Testis (tissue), 3 donors: ENCODE results near the gene PRKACB. TPM values are rescaled to one million over a fixed set of nuclear protein-coding genes. Genes with fewer than 3 reads are reported as not detected.

Experiments used
- DNase-seq: peaks from one replicate; pipeline ENCODE4 v3.0.0-alpha.2; 2019
- H3K27ac ChIP-seq, 2 donors: fragments of 200-600 bp; sonication (generic); one replicate each; pipeline ENCODE4 v1.5.1; 2019
- H3K27me3 ChIP-seq: fragments of 200-600 bp; sonication (generic); one replicate; pipeline ENCODE4 v1.5.1; 2019
- H3K36me3 ChIP-seq: fragments of 200-600 bp; sonication (generic); one replicate; pipeline ENCODE4 v1.5.1; 2017; ENCODE audit warnings: low read depth; ENCODE audit errors: missing control alignments
- H3K4me1 ChIP-seq: fragments of 200-600 bp; sonication (generic); one replicate; pipeline ENCODE4 v1.5.1; 2019
- H3K4me3 ChIP-seq, 2 donors: fragments of 200-600 bp; sonication (generic); one replicate each; pipeline ENCODE4 v1.5.1; 2017 to 2019
- H3K9me3 ChIP-seq: fragments of 200-600 bp; sonication (generic); one replicate; pipeline ENCODE4 v1.5.1; 2017
- CTCF ChIP-seq, 3 experiments: fragments of 450-650 bp in 2 of 3; fragments of 200-600 bp in 1 of 3; sonication (generic) in 1 of 3; IDR thresholded peaks; one replicate each; pipeline ENCODE4 v1.5.1; 2016 to 2019; ENCODE audit warnings: antibody characterized with exemption in 3 of 3, mild to moderate bottlenecking in 2 of 3, moderate library complexity in 1 of 3
- POLR2A ChIP-seq: fragments of 450-650 bp; IDR thresholded peaks from one replicate; pipeline ENCODE4 v1.6.1; 2017; ENCODE audit warnings: antibody characterized with exemption, mild to moderate bottlenecking, moderate library complexity
- WGBS, 2 donors: methylation state at CpG; one replicate each; pipeline ENCODE4 v1.1.5; 2018; 5-methylcytosine and 5-hydroxymethylcytosine counted together
- intact Hi-C: fragments of 100-400 bp; cut with DNase I; formaldehyde crosslinking; loops from one replicate; pipeline ENCODE4 v1.15.1; 2023; ENCODE audit warnings: low total_unique reads
- polyA plus RNA-seq: library from polyadenylated mRNA; stranded (reverse); fragments of 350-450 nt; fragmentation: Illumina TruSeq; extraction: RNeasy Lipid Tissue Mini Kit (QIAGEN cat#74804); gene quantifications from one replicate; pipeline ENCODE4 v1.2.3, GENCODE V29; 2014; ENCODE audit warnings: low read depth, low replicate concordance; ENCODE audit not compliant: insufficient read depth
- total RNA-seq, 2 donors: library from RNA; depleted of rRNA; stranded (reverse); fragments of >200 nt; gene quantifications; one replicate each; pipeline ENCODE4 v1.2.3, GENCODE V29; 2016

The PRKACB gene
- total and polyA plus RNA-seq, 3 donors from 2014 or later = 10.4 to 26.7 (median 21.1) TPM

- Histone ChIP-seq H3K4me3 (no peak overlapping the region), H3K27me3 (no peaks in the 10 kb centered on the region), H3K27ac (no peak overlapping the region), H3K4me1 (no peaks in the 10 kb centered on the region), H3K9me3 (no peaks in the 10 kb centered on the region), H3K36me3 (no peaks in the 10 kb centered on the region)
- no peak for TF ChIP-seq POLR2A
- no peak for TF ChIP-seq CTCF (IDR thresholded peaks at IDR 0.05)
- intact Hi-C loops = no loop called here
- 79 to 88% methylated on average over 1 of the region's 1 CpG for WGBS, 2 donors
- DNase-seq = no peak
Measured at GRCh38 chr1:84190455-84190854, 46.4 kb downstream of the PRKACB start.

GRCh38 chr1:84192681-84193080 lies 48.6 kb downstream of the PRKACB start:
- Histone ChIP-seq H3K9me3 (no peaks in the 10 kb centered on the region), H3K36me3 (no peaks in the 10 kb centered on the region), H3K4me1 (no peaks in the 10 kb centered on the region), H3K27ac (no peak overlapping the region), H3K27me3 (no peaks in the 10 kb centered on the region), H3K4me3 (no peak overlapping the region)
- DNase-seq = no peak
- WGBS, 2 donors = 85 to 89% methylated on average over 3 of the region's 3 CpGs
- TF ChIP-seq CTCF (IDR thresholded peaks at IDR 0.05) (no peak), POLR2A (no peak)
- intact Hi-C loops = no loop called here

- H3K4me3 ChIP-seq = no peak overlapping the region
- no peaks in the 10 kb centered on the region for H3K27me3 ChIP-seq
- H3K27ac ChIP-seq = no peak overlapping the region
- no peak for TF ChIP-seq CTCF (IDR thresholded peaks at IDR 0.05)
- TF ChIP-seq POLR2A = no peak
- H3K4me1 ChIP-seq = no peaks in the 10 kb centered on the region
- H3K9me3 ChIP-seq = no peaks in the 10 kb centered on the region
- WGBS, 2 donors = 92 to 96% methylated on average over 6 of the region's 6 CpGs
- no peaks in the 10 kb centered on the region for H3K36me3 ChIP-seq
- no peak for DNase-seq
- intact Hi-C loops = no loop called here
Measured at GRCh38 chr1:84198832-84199231, 54.8 kb downstream of the PRKACB start.

- WGBS, 2 donors = 90 to 100% methylated on average over 1 of the region's 1 CpG
- intact Hi-C loops = no loop called here
- no peaks in the 10 kb centered on the region for H3K36me3 ChIP-seq
- no peaks in the 10 kb centered on the region for H3K9me3 ChIP-seq
- no peak for DNase-seq
- TF ChIP-seq CTCF (IDR thresholded peaks at IDR 0.05) (no peak), POLR2A (no peak)
- H3K27me3 ChIP-seq = no peaks in the 10 kb centered on the region
- no peaks in the 10 kb centered on the region for H3K4me1 ChIP-seq
- no peak overlapping the region for H3K27ac ChIP-seq
- no peak overlapping the region for H3K4me3 ChIP-seq
Measured at GRCh38 chr1:84199257-84199656, 55.2 kb downstream of the PRKACB start.

- H3K9me3 ChIP-seq = no peaks in the 10 kb centered on the region
- DNase-seq = no peak
- H3K36me3 ChIP-seq = no peaks in the 10 kb centered on the region
- TF ChIP-seq CTCF (IDR thresholded peaks at IDR 0.05) = no peak
- no peak for TF ChIP-seq POLR2A
- intact Hi-C loops = no loop called here
- H3K4me3 ChIP-seq = no peak overlapping the region
- H3K4me1 ChIP-seq = no peaks in the 10 kb centered on the region
- no peak overlapping the region for H3K27ac ChIP-seq
- H3K27me3 ChIP-seq = no peaks in the 10 kb centered on the region
Measured at GRCh38 chr1:84202126-84202525, 58.1 kb downstream of the PRKACB start.
